ENCODE measurements around the gene CYP24A1. TPM values are rescaled to one million over a fixed set of nuclear protein-coding genes. Genes with fewer than 3 reads are reported as not detected.

The CYP24A1 gene
- 0.12 and 0.20 TPM in 2 replicates for total RNA-seq (2014; rRNA removed; shearing (Covaris generic))
- polyA plus RNA-seq (2014; cell fraction: nucleus; rRNA removed), result 2.3 and 3.9 TPM in 2 replicates

GRCh38 chr20:54173653-54174456 is at the start of gene CYP24A1:
TSS of gene CYP24A1 (minus strand) at chr20:54173986. CDS start at chr20:54173579, 407 bp downstream.
- no peak for DNase-seq (ENCODE audit: extremely low read depth, low read depth)

- no peak for DNase-seq (ENCODE audit: extremely low read depth, low read depth)
These were observed 49.5 kb upstream of the CYP24A1 start for GRCh38 chr20:54223285-54223684.

DNA sequence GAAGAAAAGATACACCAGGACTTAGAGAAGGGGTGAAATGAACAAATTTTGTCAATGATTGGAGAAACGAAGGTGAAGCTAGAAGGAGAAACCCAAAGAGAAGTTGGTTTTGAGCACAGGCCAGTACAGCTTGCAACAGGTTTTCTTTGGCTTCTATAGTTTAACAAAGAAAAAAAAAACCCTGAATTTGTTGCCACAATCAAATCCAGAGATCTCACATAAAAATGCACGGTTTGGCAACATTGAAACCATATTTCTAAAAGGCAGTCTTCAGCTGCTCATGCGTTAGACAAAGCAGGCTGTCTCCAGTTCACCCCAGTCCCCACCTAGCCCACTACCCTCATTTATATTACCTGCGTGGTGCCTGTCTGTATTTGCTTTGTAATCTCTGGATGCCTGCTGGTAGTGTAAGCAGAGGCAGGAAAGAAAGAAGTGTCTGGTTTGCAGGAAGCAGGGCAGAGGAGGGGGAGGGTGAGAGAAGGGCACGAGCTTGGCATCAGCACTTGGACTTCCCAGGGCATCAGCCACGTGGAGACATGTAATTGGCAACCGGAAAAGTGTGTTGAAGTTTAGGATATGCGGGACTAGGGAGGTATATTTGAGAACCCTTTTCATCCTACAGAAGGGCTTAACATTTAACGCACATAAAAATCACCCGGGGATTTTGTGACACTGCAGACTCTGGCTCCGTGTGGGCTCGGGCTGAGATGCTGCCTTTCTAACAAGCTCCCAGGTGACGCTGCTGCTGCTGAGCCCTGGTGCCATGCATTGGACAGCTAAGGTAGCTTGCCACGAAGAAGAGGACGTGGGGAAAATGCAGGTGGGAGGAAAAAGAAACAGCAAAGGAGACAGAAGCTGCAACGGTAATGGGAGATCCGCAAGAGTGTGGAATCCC is 48.5 kb upstream of the CYP24A1 start:
- no peak for DNase-seq (ENCODE audit: extremely low read depth, low read depth)

- DNase-seq (ENCODE audit: extremely low read depth, low read depth), result no peak
These were observed 47.6 kb upstream of the CYP24A1 start for GRCh38 chr20:54221353-54221752.

GRCh38 chr20:54220722-54221121 is 46.9 kb upstream of the CYP24A1 start:
- no peak for DNase-seq (ENCODE audit: extremely low read depth, low read depth)

DNA sequence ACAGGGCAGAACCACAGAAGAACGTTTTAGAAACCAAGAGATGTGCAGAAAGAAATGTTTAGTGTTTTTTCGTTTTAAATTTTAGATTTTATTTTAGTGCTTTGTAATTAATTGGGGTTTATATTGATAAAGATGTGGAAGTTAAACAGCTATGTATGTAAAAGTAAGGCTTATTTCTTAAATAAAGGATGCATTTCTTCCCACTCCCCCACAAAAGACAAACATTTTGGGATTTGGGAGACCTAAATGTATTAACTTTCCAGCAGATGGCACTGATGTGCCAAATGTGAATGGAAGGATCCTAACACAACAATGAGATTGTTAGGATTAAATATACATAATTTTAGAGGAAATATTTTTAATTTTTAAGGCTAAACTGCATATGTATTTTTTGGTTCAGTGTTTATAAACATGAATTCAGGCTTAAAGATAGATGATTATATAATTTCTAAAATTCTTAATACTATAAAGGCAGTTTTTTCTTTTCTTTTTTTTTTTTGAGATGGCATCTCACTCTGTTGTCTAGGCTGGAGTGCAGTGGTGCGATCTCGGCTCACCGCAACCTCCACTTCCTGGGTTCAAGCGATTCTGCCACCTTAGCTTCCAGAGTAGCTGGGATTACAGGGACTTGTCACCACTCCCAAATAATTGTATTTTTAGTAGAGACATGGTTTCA is 46.1 kb upstream of the CYP24A1 start:
- peak; percentile 36 for DNase-seq (ENCODE audit: extremely low read depth, low read depth)

- no peak for DNase-seq (ENCODE audit: extremely low read depth, low read depth)
These were observed 44.7 kb upstream of the CYP24A1 start for GRCh38 chr20:54218470-54218869.

- no peak for DNase-seq (ENCODE audit: extremely low read depth, low read depth)
These were observed 44.0 kb upstream of the CYP24A1 start for GRCh38 chr20:54217762-54218161.

- no peak for DNase-seq (ENCODE audit: extremely low read depth, low read depth)
These were observed 41.5 kb upstream of the CYP24A1 start for GRCh38 chr20:54215157-54215789.

- no peak for DNase-seq (ENCODE audit: extremely low read depth, low read depth)
These were observed 40.8 kb upstream of the CYP24A1 start for GRCh38 chr20:54214566-54214965.

GRCh38 chr20:54212871-54213270 is 39.1 kb upstream of the CYP24A1 start:
- DNase-seq (ENCODE audit: extremely low read depth, low read depth), result no peak

DNA sequence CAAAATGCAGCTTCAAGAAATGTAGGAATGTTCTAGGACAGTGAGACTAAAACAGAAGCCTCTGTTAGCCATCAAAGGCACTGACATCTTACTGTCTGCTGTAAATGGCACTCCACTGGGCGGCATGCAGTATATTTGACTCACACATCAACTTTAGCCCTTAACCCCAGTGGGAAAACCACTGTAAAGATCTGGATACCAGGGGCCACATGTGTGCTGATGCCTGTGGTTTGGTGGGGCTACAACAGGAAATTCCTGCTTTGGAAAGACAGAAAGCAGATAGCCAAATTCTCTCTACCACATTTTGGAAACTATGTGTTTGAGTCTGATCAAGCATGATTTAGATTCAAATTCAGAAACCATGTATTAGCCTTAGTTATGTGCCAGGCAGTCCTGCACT is 38.4 kb upstream of the CYP24A1 start:
- no peak for DNase-seq (ENCODE audit: extremely low read depth, low read depth)

GRCh38 chr20:54209216-54209813 is 35.5 kb upstream of the CYP24A1 start:
- DNase-seq (ENCODE audit: extremely low read depth, low read depth), result no peak

DNA sequence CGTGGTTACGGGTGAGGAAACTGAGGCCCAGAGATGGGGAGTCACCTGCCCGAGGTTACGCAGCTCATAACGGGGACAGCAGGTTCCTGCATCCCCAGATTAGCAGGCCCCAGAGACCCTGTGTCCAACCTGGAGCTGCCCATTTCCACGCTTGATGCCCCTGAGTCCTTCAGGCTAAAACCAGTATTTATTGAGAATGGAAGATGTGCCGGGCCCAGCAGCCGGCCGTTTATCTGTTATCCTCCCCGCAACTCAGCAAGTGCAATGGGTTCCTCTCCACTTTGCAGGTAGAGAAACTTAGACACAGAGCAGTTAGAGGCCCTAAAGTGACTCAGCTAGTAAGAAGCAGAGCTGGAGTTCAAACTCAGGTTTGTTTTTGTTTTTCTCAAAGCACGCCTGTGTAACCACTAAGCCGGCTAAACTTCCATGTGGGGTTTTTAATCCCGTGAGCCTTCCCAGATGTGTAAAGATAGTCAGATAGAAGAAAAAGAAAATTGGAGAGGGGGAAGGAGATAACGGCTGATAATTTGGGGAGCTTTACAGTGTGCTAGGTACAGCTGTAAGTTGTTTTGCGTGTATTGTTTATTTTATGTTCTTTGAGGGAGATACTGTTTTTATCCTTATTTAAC is 34.9 kb upstream of the CYP24A1 start:
- DNase-seq (ENCODE audit: extremely low read depth, low read depth), result peak; percentile 13

DNA sequence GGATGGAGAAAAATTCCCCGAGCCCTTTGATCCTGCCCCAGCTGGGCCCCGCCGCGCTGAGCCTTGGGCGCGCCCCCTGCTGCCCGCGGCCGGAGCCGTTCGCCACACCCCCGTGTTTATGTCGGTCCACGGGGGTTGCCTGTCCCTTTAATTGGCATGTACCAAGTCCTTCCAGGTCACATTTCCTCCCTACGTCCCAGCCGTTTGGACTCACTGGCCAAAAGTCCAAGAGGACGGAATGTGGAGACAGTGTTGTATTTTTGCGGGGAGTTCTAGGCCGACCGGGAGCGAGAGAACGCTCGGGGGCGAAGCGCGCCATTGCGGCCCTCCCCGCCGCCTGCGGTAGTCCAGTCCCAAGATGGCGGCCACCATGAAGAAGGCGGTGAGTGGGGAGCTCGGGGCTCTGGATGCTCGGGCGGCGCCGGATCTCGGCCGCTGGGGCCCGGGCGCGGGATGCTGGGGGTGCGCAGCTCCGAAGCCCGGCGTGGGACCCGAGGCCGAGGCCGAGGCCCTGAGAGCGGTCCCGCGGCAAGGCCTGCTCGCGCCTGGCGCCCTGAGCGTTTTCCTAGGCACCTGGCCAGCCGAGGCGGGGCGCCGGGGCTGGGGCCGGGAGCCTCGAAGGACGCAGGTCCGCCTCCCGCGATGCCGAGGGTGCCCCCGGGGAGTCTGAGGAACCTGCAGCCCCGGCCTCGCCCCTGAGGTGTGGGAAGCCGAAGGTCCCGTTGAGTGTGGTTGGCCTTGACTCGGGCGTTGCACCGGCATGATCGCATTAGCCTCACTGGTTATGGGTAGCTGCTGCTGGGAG is 34.2 kb upstream of the CYP24A1 start, which contains the start of gene PFDN4:
Gene PFDN4 (plus strand): TSS at position 345 of the 805 bp plus-strand sequence. CDS start 14 bp downstream, at position 359.
- DNase-seq (ENCODE audit: extremely low read depth, low read depth), result peak; percentile 77

- no peak for DNase-seq (ENCODE audit: extremely low read depth, low read depth)
These were observed 33.4 kb upstream of the CYP24A1 start for GRCh38 chr20:54207053-54207742.

DNA sequence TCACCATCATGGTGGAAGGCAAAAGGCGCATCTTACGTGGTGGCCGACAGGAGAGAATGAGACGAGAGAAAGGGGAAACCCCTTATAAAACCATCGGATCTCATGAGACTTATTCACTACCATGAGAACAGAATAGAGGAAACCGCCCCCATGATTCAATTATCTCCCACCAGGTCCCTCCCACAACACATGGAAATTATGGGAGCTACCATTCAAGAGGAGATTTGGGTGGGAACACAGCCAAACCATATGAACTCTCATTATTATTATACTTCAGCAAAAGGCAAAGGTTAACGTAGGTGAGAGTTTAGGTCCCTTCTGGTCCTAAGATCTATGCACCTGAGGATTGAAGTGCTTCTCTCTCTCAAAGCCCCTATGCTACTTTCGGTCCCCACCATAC is 31.7 kb upstream of the CYP24A1 start:
- no peak for DNase-seq (ENCODE audit: extremely low read depth, low read depth)

GRCh38 chr20:54204481-54204880 is 30.7 kb upstream of the CYP24A1 start:
- no peak for DNase-seq (ENCODE audit: extremely low read depth, low read depth)
